CD4-positive, alpha-beta T cell treated with Interleukin-6 at 100 ng/mL for 8 hours (primary cell): ENCODE data around the gene PPM1B.
"Not testable (repeated sequence)": the region's sequence is repeated elsewhere in the genome, so short reads cannot be mapped to it uniquely, and the experiment has no call there.

Experiments used
- DNase-seq: peaks from one replicate; pipeline ENCODE4 v3.0.0-alpha.2; 2020; ENCODE audit warnings: mixed read lengths, low spot score

Gene PPM1B

DNA sequence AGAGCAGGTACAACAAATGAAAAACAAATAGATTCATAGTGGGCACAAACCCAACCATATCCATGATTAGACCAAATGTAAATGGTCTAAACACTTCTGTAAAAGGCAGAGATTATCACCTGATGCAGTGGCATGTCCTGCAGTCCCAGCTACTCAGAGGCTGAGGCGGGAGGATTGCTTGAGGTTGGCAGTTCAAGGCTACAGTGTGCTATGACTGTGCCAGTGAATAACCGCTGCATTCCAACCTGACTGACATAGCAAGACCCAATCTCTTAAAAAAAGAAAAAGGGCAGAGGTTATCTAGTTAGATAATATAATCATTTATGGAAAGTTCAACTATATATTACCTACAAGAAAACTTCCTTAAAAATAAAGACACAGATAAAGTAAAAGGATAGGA, 85.3 kb downstream of the PPM1B start:
- no peak for DNase-seq

DNA sequence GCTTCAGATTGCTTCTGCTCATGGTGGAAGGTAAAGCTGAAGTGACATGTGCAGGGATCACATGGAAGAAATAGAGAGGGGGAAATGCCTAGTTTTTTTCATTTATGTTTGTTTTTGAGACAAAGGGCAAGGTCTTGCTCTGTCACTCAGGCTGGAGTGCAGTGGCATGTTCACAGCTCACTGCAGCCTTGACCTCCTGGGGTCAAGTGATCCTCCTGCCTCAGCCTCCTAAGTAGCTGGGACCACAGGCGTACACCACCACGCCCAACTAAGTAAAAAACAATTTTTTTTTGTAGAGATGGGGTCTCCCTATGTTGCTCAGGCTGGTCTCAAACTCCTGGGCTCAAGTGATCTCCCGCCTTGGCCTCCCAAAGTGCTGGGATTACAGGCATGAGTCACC, 87.0 kb downstream of the PPM1B start:
- DNase-seq = not testable (repeated sequence)

DNA sequence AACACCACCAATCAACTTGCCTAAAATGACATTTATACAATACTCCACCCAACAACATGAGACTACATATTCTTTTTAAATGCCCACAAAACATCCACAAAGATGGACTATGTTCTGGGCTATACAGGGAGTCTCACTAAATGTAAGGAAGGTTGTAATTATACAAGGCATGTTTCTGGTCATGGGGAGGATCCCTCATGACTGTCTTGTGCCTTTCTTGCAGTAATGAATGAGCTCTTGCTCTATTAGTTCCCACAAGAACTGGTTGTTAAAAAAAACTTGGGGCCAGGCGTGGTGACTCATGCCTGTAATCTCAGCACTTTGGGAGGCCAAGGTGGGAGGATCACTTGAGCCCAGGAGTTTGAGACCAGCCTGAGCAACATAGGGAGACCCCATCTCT, 89.1 kb downstream of the PPM1B start:
- not testable (repeated sequence) for DNase-seq

DNA sequence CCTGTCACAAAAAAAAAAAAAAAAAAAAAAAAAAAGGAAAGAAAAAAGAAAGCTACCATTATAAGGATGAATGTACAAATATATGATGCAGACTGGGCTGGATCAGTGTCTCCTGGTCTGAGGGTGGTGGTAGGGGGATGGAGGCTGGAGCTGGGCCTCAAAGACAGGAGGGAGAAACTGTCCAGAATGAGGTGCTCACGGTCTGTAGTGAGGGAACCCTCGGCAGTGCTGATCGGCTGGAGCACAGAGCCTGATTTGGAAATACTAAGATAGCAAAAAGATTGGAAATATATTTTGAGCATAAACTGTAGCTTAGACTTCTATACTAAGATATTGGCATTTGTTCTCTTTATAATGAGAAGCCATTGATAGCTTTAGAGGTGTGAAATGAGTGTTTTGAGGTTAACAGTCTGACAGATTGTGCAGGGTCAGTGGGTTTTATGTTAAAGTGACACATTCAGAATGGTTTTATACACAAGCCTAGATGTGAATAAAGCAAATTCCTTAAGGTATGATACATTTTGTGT, 98.7 kb downstream of the PPM1B start:
- DNase-seq = no peak

DNA sequence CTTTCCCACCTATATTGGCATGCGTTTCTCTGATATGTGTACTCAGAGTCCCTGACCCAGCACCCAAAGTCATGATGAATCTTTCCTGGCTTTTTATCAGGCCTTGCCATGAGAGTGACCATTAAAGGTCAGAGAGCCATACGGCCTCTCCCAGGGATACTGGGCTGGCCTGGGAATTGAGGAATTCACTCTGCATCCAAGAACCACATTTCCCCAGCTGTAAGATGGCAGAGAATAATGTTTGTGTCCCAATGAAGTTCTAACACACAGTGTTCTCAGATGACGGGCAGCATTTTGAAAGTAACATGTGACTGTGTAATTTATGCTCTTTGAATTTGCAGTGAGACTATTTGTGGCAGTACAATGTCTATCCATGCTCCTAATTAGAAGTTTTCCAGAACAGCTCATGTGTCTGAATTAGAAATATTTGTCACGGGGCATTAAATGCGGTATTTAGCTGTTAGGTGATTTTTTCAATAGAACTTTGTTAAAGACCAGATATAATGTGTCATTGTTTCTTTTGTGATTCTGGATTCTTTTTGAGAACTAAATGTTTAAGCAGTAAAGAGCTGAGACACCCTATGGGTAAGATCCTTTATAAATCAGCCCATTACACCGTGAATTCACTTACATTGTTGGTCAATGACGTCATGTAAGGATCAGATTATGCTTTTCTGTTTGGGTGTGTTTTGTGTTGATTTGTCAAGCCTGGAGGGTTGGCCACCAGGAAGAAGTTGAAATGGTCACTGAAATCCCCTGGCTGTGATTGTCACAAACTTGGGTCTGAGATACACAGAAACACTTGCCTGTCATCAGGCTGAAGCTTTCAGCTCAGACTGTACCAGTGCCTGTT, 99.3 kb downstream of the PPM1B start:
- no peak for DNase-seq

DNA sequence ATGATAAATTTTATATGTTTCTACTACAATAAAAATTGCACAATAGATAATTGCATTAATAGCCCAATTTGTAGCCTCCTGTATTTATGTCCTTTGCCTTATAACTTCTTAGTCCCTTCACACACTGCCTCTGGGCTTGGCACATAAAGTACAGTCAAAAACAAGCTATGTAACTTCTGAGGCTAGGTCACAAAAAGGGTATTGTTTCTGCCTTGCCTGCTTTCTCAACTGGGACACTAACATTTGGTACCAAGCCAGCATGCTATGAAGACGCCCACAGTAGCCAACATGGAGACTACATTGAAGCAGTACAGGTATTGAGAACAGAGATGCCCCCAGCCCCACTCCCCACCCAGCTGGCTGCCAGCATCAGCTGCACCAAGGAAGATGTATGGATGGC, 101.2 kb downstream of the PPM1B start:
- DNase-seq = no peak

DNA sequence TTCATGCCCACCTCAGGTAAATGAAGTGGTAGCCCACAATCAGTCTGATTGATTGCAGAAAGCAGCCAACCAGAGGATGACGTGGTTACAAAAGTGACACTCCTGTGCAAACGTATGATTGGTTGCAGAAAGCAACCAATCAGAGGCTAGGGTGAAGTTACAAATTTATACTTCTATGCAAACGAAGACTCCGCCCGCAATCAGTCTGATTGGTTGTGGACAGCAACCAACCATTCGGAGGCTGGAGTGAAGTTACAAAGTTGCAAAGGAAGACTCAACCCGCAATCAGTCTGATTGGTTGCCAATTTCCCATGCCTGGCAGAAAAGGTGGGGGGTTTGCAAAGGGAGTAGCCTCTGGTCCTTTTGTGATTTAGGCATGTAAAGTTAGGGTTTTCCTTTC, 102.6 kb downstream of the PPM1B start:
- DNase-seq = no peak

DNA sequence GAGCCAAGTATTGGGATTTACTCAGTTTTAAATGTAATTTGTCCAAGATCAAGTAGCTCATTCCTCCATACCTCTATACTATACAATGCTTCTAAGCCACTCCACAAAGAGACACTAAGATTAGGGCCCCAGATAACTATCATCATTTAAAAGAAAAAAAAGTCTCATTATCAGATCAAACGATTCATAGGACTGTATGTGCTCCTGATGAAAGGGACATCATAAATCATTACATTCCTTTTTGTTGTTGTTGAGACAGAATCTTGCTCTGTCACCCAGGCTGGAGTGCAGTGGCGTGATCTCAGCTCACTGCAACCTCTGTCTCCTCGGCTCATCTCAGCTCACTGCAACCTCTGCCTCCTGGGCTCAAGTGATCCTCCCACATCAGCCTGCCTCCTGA, 104.4 kb downstream of the PPM1B start:
- DNase-seq = no peak

DNA sequence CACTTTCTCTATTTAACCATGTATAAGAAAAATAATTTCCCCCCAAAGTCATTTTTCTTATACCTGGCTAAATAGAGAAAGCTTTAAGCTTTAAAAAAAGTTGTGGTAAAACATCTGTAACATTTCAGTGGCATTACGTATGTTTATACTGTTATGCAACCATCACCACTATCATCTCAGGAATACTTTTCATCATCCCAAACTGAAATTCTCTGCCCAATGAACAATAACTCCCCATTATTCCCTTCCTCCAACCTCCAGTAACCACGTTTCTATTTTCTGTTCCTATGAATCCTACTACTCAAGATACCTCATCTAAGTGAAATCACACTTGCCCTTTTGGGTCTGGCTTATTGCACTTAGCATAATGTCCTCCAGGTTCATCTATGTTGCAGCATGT, 104.9 kb downstream of the PPM1B start:
- DNase-seq = no peak

DNA sequence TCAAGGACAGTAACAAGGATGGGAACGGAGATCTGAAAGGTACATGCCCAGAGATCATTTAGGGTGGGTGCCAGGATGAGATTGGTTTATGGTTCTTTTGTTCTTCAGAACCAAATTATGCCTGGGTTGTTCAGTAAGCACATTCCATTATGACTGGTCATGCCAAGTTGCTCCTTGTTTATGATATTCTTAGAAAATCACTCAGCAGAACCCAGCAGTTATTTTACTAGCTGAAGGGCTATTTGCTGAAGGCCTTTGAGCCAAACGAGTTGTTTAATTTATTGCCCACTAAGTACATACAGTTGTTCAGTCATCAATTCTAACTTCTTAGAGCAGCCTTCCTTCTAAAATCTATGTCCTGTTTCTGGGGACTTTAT, 107.2 kb downstream of the PPM1B start:
- DNase-seq = no peak

DNA sequence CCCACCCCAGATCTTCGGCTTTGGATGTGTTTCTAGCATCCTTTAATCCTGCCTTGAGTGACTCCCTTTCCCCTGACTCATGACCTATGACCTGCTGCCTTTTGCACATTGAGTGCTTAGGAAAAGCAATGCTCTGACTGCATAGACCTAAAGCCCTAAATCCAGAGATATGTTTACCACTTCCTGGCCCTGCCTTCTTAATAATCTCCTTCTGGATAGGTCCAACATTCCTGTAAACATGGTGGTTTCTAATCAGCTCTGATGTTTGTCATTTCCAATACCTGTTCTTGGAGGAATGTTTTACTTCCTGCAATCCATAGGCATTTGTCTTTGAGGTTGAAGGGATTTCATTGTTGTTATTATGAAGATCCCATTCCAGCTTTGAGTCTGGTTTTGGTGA, 108.9 kb downstream of the PPM1B start:
- no peak for DNase-seq

DNA sequence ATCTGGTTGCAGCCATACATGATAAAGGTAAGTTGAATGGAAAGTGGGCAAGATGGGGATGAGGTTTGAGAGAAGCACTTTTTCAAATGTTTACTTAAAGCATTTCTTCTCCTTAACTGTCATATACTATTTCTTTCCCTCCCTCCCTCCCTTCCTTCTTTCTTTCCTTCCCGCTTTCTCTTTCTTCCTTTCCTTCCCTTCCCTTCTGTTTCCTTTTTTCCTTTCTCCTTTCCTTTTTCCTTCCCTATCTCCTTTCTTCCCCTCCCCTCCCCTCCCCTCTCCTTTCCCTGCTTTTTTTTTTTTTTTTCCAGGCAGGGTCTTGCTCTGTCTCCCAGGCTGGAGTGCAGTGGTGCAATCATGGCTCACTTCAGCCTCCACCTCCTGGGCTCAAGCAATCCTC, 112.2 kb downstream of the PPM1B start:
- no peak for DNase-seq
